Prostate gland (tissue), 2 donors: ENCODE measurements around the gene PRRT1B.

Source experiments
- POLR2A ChIP-seq: fragments of 450-650 bp; IDR thresholded peaks from one replicate; pipeline ENCODE4 v1.6.1; 2016; ENCODE audit warnings: antibody characterized with exemption, mild to moderate bottlenecking
- POLR2AphosphoS5 ChIP-seq: sonication (generic); formaldehyde crosslinking; IDR thresholded peaks from one replicate; pipeline ENCODE4 v1.6.1; 2017; ENCODE audit warnings: antibody characterized with exemption
- TF ChIP-seq, protein P1 (sequence below), 4 experiments: fragments of 200-600 bp in 2 of 4; fragments of 450-650 bp in 2 of 4; sonication (generic) in 2 of 4; IDR thresholded peaks; 1 replicate in 3 of 4; 2 replicates in 1 of 4; pipeline ENCODE4 v1.5.1; 2016 to 2019; ENCODE audit warnings: antibody characterized with exemption in 4 of 4, mild to moderate bottlenecking in 2 of 4, moderate library complexity in 2 of 4

DNA sequence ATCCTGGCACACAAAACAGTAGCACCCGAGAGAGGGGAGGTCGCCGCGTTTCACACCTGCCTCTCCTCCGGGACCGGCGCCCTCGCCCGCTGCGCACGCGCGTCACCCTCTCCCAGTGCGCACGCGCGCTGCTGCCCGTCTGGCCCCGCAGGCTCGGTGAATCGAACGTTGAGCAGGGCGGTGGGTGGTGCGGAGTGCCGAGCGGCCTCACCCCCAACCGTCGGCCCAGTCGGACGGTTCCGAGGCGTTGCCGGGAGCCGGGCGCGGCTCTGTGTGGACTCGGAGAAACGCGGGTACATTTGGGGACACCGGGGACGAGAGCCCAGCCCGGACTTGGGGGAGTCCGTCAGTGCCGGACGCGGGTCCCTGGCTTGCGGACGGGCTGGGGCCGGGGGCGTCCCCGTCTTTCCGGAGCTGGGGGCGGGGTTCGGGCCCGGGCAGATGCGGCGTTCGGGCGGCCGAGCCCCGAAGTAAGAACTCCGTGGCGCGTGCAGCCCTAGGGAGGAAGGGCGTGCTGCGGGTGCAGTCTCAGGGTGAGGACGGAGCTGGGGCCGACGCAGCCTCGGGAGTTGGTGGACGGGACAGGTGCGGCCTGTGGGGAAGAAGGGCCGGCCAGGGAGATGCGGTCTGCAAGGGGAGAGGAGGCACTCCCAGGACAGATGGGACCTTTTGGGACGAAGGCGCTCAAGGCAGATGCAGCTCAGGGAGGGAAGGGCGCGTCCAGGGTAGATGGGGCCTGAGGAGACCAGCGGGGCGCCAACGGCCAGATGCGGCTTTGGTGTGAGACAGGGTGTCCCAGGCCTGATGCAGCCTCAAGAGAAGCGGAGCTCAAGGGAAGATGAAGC is 42.3 kb upstream of the PRRT1B start, which contains the start of gene POMT1:
- TF ChIP-seq POLR2A (peak; percentile 66), POLR2AphosphoS5 (peak; percentile 92)
- TF ChIP-seq, protein P1, sequence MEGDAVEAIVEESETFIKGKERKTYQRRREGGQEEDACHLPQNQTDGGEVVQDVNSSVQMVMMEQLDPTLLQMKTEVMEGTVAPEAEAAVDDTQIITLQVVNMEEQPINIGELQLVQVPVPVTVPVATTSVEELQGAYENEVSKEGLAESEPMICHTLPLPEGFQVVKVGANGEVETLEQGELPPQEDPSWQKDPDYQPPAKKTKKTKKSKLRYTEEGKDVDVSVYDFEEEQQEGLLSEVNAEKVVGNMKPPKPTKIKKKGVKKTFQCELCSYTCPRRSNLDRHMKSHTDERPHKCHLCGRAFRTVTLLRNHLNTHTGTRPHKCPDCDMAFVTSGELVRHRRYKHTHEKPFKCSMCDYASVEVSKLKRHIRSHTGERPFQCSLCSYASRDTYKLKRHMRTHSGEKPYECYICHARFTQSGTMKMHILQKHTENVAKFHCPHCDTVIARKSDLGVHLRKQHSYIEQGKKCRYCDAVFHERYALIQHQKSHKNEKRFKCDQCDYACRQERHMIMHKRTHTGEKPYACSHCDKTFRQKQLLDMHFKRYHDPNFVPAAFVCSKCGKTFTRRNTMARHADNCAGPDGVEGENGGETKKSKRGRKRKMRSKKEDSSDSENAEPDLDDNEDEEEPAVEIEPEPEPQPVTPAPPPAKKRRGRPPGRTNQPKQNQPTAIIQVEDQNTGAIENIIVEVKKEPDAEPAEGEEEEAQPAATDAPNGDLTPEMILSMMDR (IDR thresholded peaks at IDR 0.05): peak in 1 of 4 experiments; percentile 8
